ENCODE results near the gene FER. TPM values are rescaled to one million over a fixed set of nuclear protein-coding genes. Genes with fewer than 3 reads are reported as not detected.

FER gene
- total and polyA plus RNA-seq, 9 of the 15 experiments (the other 6 are each of a cell fraction or from before 2014, with no cell fraction given): 6.7 to 18.2 (median 8.9) TPM

DNA sequence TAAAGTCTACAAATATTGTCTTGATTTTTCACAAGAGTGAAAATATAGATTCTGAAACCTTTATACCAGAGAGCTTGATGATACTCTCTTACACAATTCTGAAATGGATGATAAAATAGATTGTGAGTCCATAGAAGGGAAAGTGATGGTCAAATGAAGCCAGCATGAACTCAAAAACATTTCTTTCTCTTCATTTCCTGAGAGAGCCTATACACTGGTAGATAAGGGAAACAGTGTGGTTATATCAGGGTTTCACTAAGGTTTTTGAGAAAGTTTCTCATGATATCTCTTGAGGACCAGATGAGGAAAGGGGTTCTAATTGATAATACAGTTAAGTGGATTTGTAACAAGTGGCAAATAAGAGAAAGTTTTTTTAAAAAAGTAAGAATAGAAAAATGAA is 407.9 kb downstream of the FER start (continued):
- TF ChIP-seq, protein P1, sequence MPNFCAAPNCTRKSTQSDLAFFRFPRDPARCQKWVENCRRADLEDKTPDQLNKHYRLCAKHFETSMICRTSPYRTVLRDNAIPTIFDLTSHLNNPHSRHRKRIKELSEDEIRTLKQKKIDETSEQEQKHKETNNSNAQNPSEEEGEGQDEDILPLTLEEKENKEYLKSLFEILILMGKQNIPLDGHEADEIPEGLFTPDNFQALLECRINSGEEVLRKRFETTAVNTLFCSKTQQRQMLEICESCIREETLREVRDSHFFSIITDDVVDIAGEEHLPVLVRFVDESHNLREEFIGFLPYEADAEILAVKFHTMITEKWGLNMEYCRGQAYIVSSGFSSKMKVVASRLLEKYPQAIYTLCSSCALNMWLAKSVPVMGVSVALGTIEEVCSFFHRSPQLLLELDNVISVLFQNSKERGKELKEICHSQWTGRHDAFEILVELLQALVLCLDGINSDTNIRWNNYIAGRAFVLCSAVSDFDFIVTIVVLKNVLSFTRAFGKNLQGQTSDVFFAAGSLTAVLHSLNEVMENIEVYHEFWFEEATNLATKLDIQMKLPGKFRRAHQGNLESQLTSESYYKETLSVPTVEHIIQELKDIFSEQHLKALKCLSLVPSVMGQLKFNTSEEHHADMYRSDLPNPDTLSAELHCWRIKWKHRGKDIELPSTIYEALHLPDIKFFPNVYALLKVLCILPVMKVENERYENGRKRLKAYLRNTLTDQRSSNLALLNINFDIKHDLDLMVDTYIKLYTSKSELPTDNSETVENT (CRISPR knock-in tag; IDR thresholded peaks at IDR 0.05): no peak
- TF ChIP-seq ZNF518B (CRISPR knock-in tag; IDR thresholded peaks at IDR 0.05): no peak

DNA sequence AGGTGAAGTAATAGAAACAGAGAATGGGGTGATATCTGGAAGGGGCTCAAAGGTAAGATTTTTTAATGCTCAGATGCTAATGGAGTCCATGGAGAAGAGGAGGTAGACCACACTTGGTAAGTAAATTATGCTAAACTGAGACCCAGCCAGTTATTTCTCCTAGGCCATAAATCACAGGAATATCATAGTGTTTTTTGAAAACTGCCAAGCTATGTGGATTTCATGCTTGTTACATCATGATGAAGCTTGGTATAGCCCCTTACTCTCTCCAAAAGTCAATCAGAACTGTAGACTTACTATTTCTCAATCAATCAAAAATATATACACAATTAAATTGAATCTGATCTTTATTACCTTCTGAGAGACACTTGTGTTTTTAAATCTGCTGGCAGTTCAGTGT is 409.2 kb downstream of the FER start:
- Histone ChIP-seq H3K9me1 (ENCODE audit: control insufficient read depth, insufficient read depth, low read length) (no peaks in the 10 kb centered on the region), H3K27me3 (ENCODE audit: control insufficient read depth in 2 of 2, insufficient read depth in 2 of 2, low read length in 2 of 2) (no peaks in the 10 kb centered on the region), H3K9ac (ENCODE audit: insufficient read depth in 1 of 2, low read depth in 2 of 2, low read length in 2 of 2) (no peak overlapping the region), H3K4me1 (replicated peaks in 1 of 2; ENCODE audit: control insufficient read depth in 2 of 2, insufficient read depth in 2 of 2, low read length in 2 of 2) (no peaks in the 10 kb centered on the region; a peak in 1 of 5 replicates), H2AFZ (ENCODE audit: low read depth, low read length) (no peak overlapping the region), H4K20me1 (replicated peaks; ENCODE audit: control insufficient read depth, insufficient read depth, low read length) (no peaks in the 10 kb centered on the region), H3K27ac (ENCODE audit: extremely low read depth, low read depth, low read length) (no peak overlapping the region), H3K4me2 (ENCODE audit: insufficient read depth, low read length) (no peak overlapping the region), H3K79me2 (ENCODE audit: control insufficient read depth, insufficient read depth, low read length) (no peaks in the 10 kb centered on the region), H3K9me3 (replicated peaks; ENCODE audit: control insufficient read depth, insufficient read depth, low read depth, low read length) (no peaks in the 10 kb centered on the region), H3K4me3 (no peak overlapping the region), H3K36me3 (ENCODE audit: control insufficient read depth, insufficient read depth, low read length) (no peaks in the 10 kb centered on the region)
- FAIRE-seq (no peak), ATAC-seq (no peak), DNase-seq (ENCODE audit: extremely low read depth in 1 of 4, low spot score in 3 of 4) (no peak)
- no TSS peak for BruUV-seq (replicated peaks)
- in situ Hi-C loops (cut with MboI): no loop called here
- intact Hi-C loops (cut with micrococcal nuclease): no loop called here
- ChIA-PET POLR2A (interaction anchor here (1.0 kb wide), 1 partner anchor 9 kb away, joined by 3 read pairs; no protein-coding TSS in a partner anchor), CTCF (ENCODE audit: low intra/inter-chr PET ratio) (no interaction called here)
- TF ChIP-seq NR3C1 (CRISPR knock-in tag; IDR thresholded peaks at IDR 0.05): no peak
- no peak for TF ChIP-seq KDM1A (IDR thresholded peaks at IDR 0.05)
- 0 out of 2 replicates have a peak, but pooled peaks have one; percentile 18 for TF ChIP-seq SMAD4 (CRISPR knock-in tag; conservative IDR thresholded peaks at IDR 0.05)
- TF ChIP-seq SNRNP70 (optimal IDR thresholded peaks at IDR 0.05; ENCODE audit: low read depth, low read length): no peak
- TF ChIP-seq MEIS2 (IDR thresholded peaks at IDR 0.05; ENCODE audit: partially characterized antibody): peak; percentile 87
- TF ChIP-seq TAF15 (IDR thresholded peaks at IDR 0.05; ENCODE audit: low read depth, low read length): no peak
- no peak for TF ChIP-seq ZNF146 (CRISPR knock-in tag; IDR thresholded peaks at IDR 0.05; ENCODE audit: unreplicated experiment)
- peak; percentile 57; the same call in 1 of the 2 replicates for TF ChIP-seq PKNOX1 (IDR thresholded peaks at IDR 0.05)
- TF ChIP-seq TCF15 (CRISPR knock-in tag; IDR thresholded peaks at IDR 0.05): no peak
- TF ChIP-seq, protein P2, sequence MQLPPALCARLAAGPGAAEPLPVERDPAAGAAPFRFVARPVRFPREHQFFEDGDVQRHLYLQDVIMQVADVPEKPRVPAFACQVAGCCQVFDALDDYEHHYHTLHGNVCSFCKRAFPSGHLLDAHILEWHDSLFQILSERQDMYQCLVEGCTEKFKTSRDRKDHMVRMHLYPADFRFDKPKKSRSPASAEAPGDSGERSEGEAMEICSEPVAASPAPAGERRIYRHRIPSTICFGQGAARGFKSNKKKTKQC (CRISPR knock-in tag; IDR thresholded peaks at IDR 0.05): no peak
- TF ChIP-seq ZNF699 (CRISPR knock-in tag; IDR thresholded peaks at IDR 0.05; ENCODE audit: insufficient replicate concordance): no peak
